Measurements from ENCODE around the gene DIPK1C. TPM values are rescaled to one million over a fixed set of nuclear protein-coding genes. Genes with fewer than 3 reads are reported as not detected.

The DIPK1C gene
- total and polyA plus RNA-seq, 9 of the 15 experiments (the other 6 are each of a cell fraction or from before 2014, with no cell fraction given), result 0.04 to 0.32 (median 0.15) TPM; not detected in 2

GRCh38 chr18:74479486-74480148, 22.5 kb upstream of the DIPK1C start (continued):
- TF ChIP-seq MGA (IDR thresholded peaks at IDR 0.05) (peak; percentile 85), MYC (IDR thresholded peaks at IDR 0.05; ENCODE audit: low read depth, low read length) (peak; percentile 45; the same call in 1 of the 2 replicates), MYC (CRISPR knock-in tag; IDR thresholded peaks at IDR 0.05; ENCODE audit: borderline replicate concordance, low read depth) (no peak), L3MBTL2 (IDR thresholded peaks at IDR 0.05) (peak; percentile 90)
- TF ChIP-seq, protein P1, sequence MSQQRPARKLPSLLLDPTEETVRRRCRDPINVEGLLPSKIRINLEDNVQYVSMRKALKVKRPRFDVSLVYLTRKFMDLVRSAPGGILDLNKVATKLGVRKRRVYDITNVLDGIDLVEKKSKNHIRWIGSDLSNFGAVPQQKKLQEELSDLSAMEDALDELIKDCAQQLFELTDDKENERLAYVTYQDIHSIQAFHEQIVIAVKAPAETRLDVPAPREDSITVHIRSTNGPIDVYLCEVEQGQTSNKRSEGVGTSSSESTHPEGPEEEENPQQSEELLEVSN (IDR thresholded peaks at IDR 0.05; ENCODE audit: borderline replicate concordance in 1 of 2, extremely low read depth in 1 of 2, insufficient read depth in 1 of 2, insufficient read length in 1 of 2, low read depth in 1 of 2, low read length in 1 of 2, poor library complexity in 1 of 2, severe bottlenecking in 1 of 2), result peak in 1 of 2 experiments; percentile 45
